Mesothelial cell of epicardium (in vitro differentiated cells): ENCODE data around the gene CACNA1E. TPM values are rescaled to one million over a fixed set of nuclear protein-coding genes. Genes with fewer than 3 reads are reported as not detected.

ENCODE experiments used
- DNase-seq, 2 experiments: peaks; one replicate each; pipeline ENCODE4 v3.0.0; 2021; ENCODE audit warnings: low spot score in 2 of 2; ENCODE audit not compliant: unreplicated experiment in 2 of 2
- H3K27ac Mint-ChIP-seq: 2 replicates; pipeline ENCODE4 v1.8.0; 2021; ENCODE audit warnings: mixed read lengths
- H3K27me3 Mint-ChIP-seq: 2 replicates; pipeline ENCODE4 v1.8.0; 2021; ENCODE audit warnings: low read depth, mixed read lengths
- H3K36me3 Mint-ChIP-seq: 2 replicates; pipeline ENCODE4 v1.8.0; 2021; ENCODE audit warnings: mixed read lengths
- H3K4me1 Mint-ChIP-seq: 2 replicates; pipeline ENCODE4 v1.8.0; 2021; ENCODE audit warnings: mixed read lengths
- H3K4me3 Mint-ChIP-seq: 2 replicates; pipeline ENCODE4 v1.8.0; 2021; ENCODE audit warnings: mild to moderate bottlenecking, moderate library complexity, mixed read lengths
- H3K9me3 Mint-ChIP-seq: 2 replicates; pipeline ENCODE4 v1.8.0; 2021; ENCODE audit warnings: mixed read lengths
- CTCF ChIP-seq: fragments of 200-600 bp; sonication (generic); IDR thresholded peaks from one replicate; pipeline ENCODE4 v1.5.0; 2021; ENCODE audit warnings: antibody characterized with exemption; ENCODE audit not compliant: unreplicated experiment
- total RNA-seq: library from RNA; stranded (reverse); gene quantifications from 3 replicates; pipeline ENCODE4 v1.2.1, GENCODE V29; 2021

CACNA1E gene
- total RNA-seq, 1 donor from 2014 or later: 0.60 TPM

- TF ChIP-seq CTCF: no peak
- DNase-seq: no peak
- peaks cover 18% of the 10 kb centered on the region for H3K27me3 Mint-ChIP-seq
- no peak overlapping the region for H3K4me3 Mint-ChIP-seq
- H3K9me3 Mint-ChIP-seq: peaks cover 4% of the 10 kb centered on the region
- H3K4me1 Mint-ChIP-seq: no peaks in the 10 kb centered on the region
- H3K27ac Mint-ChIP-seq: no peak overlapping the region
- no peaks in the 10 kb centered on the region for H3K36me3 Mint-ChIP-seq
Observed at GRCh38 chr1:181594553-181594952, 111.2 kb downstream of the CACNA1E start.

GRCh38 chr1:181595234-181595633, 111.9 kb downstream of the CACNA1E start:
- H3K27me3 Mint-ChIP-seq: peaks cover 17% of the 10 kb centered on the region
- peaks cover 10% of the 10 kb centered on the region for H3K9me3 Mint-ChIP-seq
- DNase-seq: no peak
- H3K36me3 Mint-ChIP-seq: no peaks in the 10 kb centered on the region
- H3K27ac Mint-ChIP-seq: no peak overlapping the region
- no peaks in the 10 kb centered on the region for H3K4me1 Mint-ChIP-seq
- no peak for TF ChIP-seq CTCF
- no peak overlapping the region for H3K4me3 Mint-ChIP-seq

- no peak for TF ChIP-seq CTCF
- no peak overlapping the region for H3K4me3 Mint-ChIP-seq
- H3K27me3 Mint-ChIP-seq: peaks cover 11% of the 10 kb centered on the region
- no peak overlapping the region for H3K27ac Mint-ChIP-seq
- no peaks in the 10 kb centered on the region for H3K4me1 Mint-ChIP-seq
- no peak for DNase-seq
- H3K9me3 Mint-ChIP-seq: peaks cover 13% of the 10 kb centered on the region
- no peaks in the 10 kb centered on the region for H3K36me3 Mint-ChIP-seq
Observed at GRCh38 chr1:181601186-181601950, 118.1 kb downstream of the CACNA1E start.

- Mint-ChIP-seq H3K9me3 (peaks cover 13% of the 10 kb centered on the region), H3K4me3 (no peak overlapping the region), H3K36me3 (no peaks in the 10 kb centered on the region), H3K27me3 (peaks cover 27% of the 10 kb centered on the region), H3K4me1 (no peaks in the 10 kb centered on the region), H3K27ac (no peak overlapping the region)
- TF ChIP-seq CTCF: no peak
- no peak for DNase-seq
Observed at GRCh38 chr1:181603735-181604410, 120.6 kb downstream of the CACNA1E start.

- H3K36me3 Mint-ChIP-seq: no peaks in the 10 kb centered on the region
- H3K27me3 Mint-ChIP-seq: peaks cover 30% of the 10 kb centered on the region
- no peak overlapping the region for H3K27ac Mint-ChIP-seq
Observed at GRCh38 chr1:181604482-181605249, 121.3 kb downstream of the CACNA1E start.

More at GRCh38 chr1:181604482-181605249, 121.3 kb downstream of the CACNA1E start:
- Mint-ChIP-seq H3K4me3 (no peak overlapping the region), H3K4me1 (no peaks in the 10 kb centered on the region), H3K9me3 (peaks cover 8% of the 10 kb centered on the region)
- TF ChIP-seq CTCF: no peak
- no peak for DNase-seq
